ENCODE measurements around the gene ARF3.

Gene ARF3

GRCh38 chr12:48980953-48981756, 23.9 kb upstream of the ARF3 start:
- DNase-seq = no peak

- no peak for DNase-seq
These were observed 23.2 kb upstream of the ARF3 start for GRCh38 chr12:48980389-48980952.

- DNase-seq = peak; percentile 68
These were observed 22.5 kb upstream of the ARF3 start for GRCh38 chr12:48979602-48980388.

- no peak for DNase-seq
These were observed 21.7 kb upstream of the ARF3 start for GRCh38 chr12:48978741-48979601.

- no peak for DNase-seq
These were observed 21.0 kb upstream of the ARF3 start, which contains the start of gene WNT1 for GRCh38 chr12:48978291-48978740. WNT1 (plus strand) TSS chr12:48978322; CDS start chr12:48978651, 329 bp downstream.

- peak; percentile 72 for DNase-seq
These were observed 20.3 kb upstream of the ARF3 start for GRCh38 chr12:48977290-48978281.

- peak; percentile 77 for DNase-seq
These were observed 16.8 kb upstream of the ARF3 start for GRCh38 chr12:48973941-48974673.

- DNase-seq = no peak
These were observed 16.2 kb upstream of the ARF3 start for GRCh38 chr12:48973531-48973930.

- DNase-seq = no peak
These were observed 15.7 kb upstream of the ARF3 start for GRCh38 chr12:48972952-48973483.

GRCh38 chr12:48972213-48972951, 15.1 kb upstream of the ARF3 start:
- peak; percentile 60 for DNase-seq

- DNase-seq = no peak
These were observed 13.5 kb upstream of the ARF3 start for GRCh38 chr12:48970702-48971334.

- DNase-seq = no peak
These were observed 12.8 kb upstream of the ARF3 start for GRCh38 chr12:48969833-48970701.

- no peak for DNase-seq
These were observed 12.0 kb upstream of the ARF3 start for GRCh38 chr12:48969160-48969771.

GRCh38 chr12:48968467-48968866, 11.2 kb upstream of the ARF3 start:
- no peak for DNase-seq

GRCh38 chr12:48967991-48968390, 10.7 kb upstream of the ARF3 start:
- no peak for DNase-seq

- DNase-seq = peak; percentile 24
These were observed 9.0 kb upstream of the ARF3 start for GRCh38 chr12:48966177-48966895.

All from femur (tissue), 1 donor.